Fibroblast of lung (primary cell): ENCODE data around the gene ATP1A3. TPM values are rescaled to one million over a fixed set of nuclear protein-coding genes. Genes with fewer than 3 reads are reported as not detected.

Experiments
- DNase-seq, 2 donors: peaks; one replicate each; pipeline versions ENCODE4 v3.0.0 to v3.0.0-alpha.2; 2010; ENCODE audit warnings: low read depth in 2 of 2
- H2AFZ ChIP-seq: 2 replicates; pipeline ENCODE4 v1.5.1; 2012; ENCODE audit warnings: low read length, control low read depth, inconsistent platforms
- H3K27ac ChIP-seq: 2 replicates; pipeline ENCODE4 v1.5.1; 2011; ENCODE audit warnings: low read length, control low read depth; ENCODE audit not compliant: insufficient read depth
- H3K27me3 ChIP-seq: 2 replicates; pipeline ENCODE4 v1.5.1; 2011; ENCODE audit warnings: mild to moderate bottlenecking, low read length; ENCODE audit not compliant: control insufficient read depth, insufficient read depth
- H3K36me3 ChIP-seq: 2 replicates; pipeline ENCODE4 v1.5.1; 2011; ENCODE audit warnings: low read length; ENCODE audit not compliant: control insufficient read depth, insufficient read depth
- H3K4me1 ChIP-seq: 2 replicates; pipeline ENCODE4 v1.5.1; 2011; ENCODE audit warnings: low read length; ENCODE audit not compliant: control insufficient read depth, insufficient read depth; ENCODE audit errors: extremely low read depth
- H3K4me2 ChIP-seq: 2 replicates; pipeline ENCODE4 v1.5.1; 2011; ENCODE audit warnings: low read length, control low read depth; ENCODE audit not compliant: insufficient read depth; ENCODE audit errors: extremely low read depth
- H3K4me3 ChIP-seq, 4 experiments: fragments of 200-600 bp in 1 of 4; sonication (generic) in 1 of 4; replicated peaks in 1 of 4; 2 replicates each; pipeline ENCODE4 v1.5.1; 2011 to 2016; ENCODE audit warnings: low read length in 4 of 4, low read depth in 3 of 4, mild to moderate bottlenecking in 3 of 4, control low read depth in 2 of 4, inconsistent platforms in 1 of 4, mixed read lengths in 1 of 4; ENCODE audit not compliant: insufficient read depth in 1 of 4; ENCODE audit errors: control extremely low read depth in 1 of 4
- H3K79me2 ChIP-seq: 2 replicates; pipeline ENCODE4 v1.5.1; 2012; ENCODE audit warnings: mild to moderate bottlenecking, low read length, inconsistent platforms; ENCODE audit not compliant: control insufficient read depth, insufficient read depth
- H3K9ac ChIP-seq: 2 replicates; pipeline ENCODE4 v1.5.1; 2011; ENCODE audit warnings: mild to moderate bottlenecking, low read length, control low read depth; ENCODE audit not compliant: insufficient read depth
- H3K9me3 ChIP-seq: 2 replicates; pipeline ENCODE4 v1.5.1; 2012; ENCODE audit warnings: low read depth, low read length; ENCODE audit not compliant: control insufficient read depth, insufficient read depth
- H4K20me1 ChIP-seq: 2 replicates; pipeline ENCODE4 v1.5.1; 2011; ENCODE audit warnings: low read length; ENCODE audit not compliant: control insufficient read depth, insufficient read depth; ENCODE audit errors: extremely low read depth
- CTCF ChIP-seq, 2 donors: IDR thresholded peaks in 1 of 2; conservative IDR thresholded peaks in 1 of 2; 1 replicate in 1 of 2; 2 replicates in 1 of 2; pipeline ENCODE4 v1.5.1; 2011 to 2012; ENCODE audit warnings: low read length in 2 of 2, control low read depth in 1 of 2, inconsistent platforms in 1 of 2, low read depth in 1 of 2, mild to moderate bottlenecking in 1 of 2
- EZH2 ChIP-seq: IDR thresholded peaks from 2 replicates; pipeline ENCODE4 v1.5.1; 2012; ENCODE audit warnings: low read length, control low read depth, mild to moderate bottlenecking; ENCODE audit errors: missing control alignments
- polyA plus RNA-seq, 2 donors: library from polyadenylated mRNA; depleted of rRNA in 1 of 2; stranded (reverse) in 1 of 2; unstranded in 1 of 2; fragments of >200 nt; gene quantifications; 2 replicates each; pipeline ENCODE4 v1.2.1, GENCODE V29; 2011 to 2012; ENCODE audit warnings: missing spikeins in 1 of 2
- total RNA-seq: library from RNA; depleted of rRNA; stranded (reverse); fragments of >200 nt; gene quantifications from 2 replicates; pipeline ENCODE4 v1.2.1, GENCODE V29; 2014

Gene ATP1A3
- total and polyA plus RNA-seq, 2 donors (not counting 1 experiment from before 2014, with no cell fraction given) = 0.17 TPM; not detected in 1

GRCh38 chr19:41927497-41928192, 66.4 kb downstream of the ATP1A3 start:
- Histone ChIP-seq H3K36me3 (no peaks in the 10 kb centered on the region), H3K9me3 (no peaks in the 10 kb centered on the region), H3K4me2 (peak overlapping the region; percentile 59), H3K4me1 (peaks cover 2% of the 10 kb centered on the region), H3K4me3 (peak overlapping the region in 3 of 4 experiments; percentile 26 to 42 (median 37)), H3K27ac (no peak overlapping the region), H3K9ac (no peak overlapping the region), H4K20me1 (no peaks in the 10 kb centered on the region), H3K79me2 (no peaks in the 10 kb centered on the region), H2AFZ (no peak overlapping the region), H3K27me3 (peaks cover 66% of the 10 kb centered on the region)
- TF ChIP-seq CTCF (conservative IDR thresholded peaks at IDR 0.05 in 1 of 2, IDR thresholded peaks at IDR 0.05 in 1 of 2; ENCODE audit: low read depth in 1 of 2, low read length in 2 of 2) (no peak), EZH2 (peak; percentile 57)
- DNase-seq = no peak

GRCh38 chr19:41926763-41927496, 67.1 kb downstream of the ATP1A3 start:
- Histone ChIP-seq H3K9ac (no peak overlapping the region), H3K36me3 (no peaks in the 10 kb centered on the region), H3K27me3 (peaks cover 65% of the 10 kb centered on the region), H2AFZ (no peak overlapping the region), H3K4me2 (no peak overlapping the region), H3K79me2 (no peaks in the 10 kb centered on the region), H3K27ac (no peak overlapping the region), H3K4me3 (no peak overlapping the region), H3K4me1 (no peaks in the 10 kb centered on the region), H4K20me1 (no peaks in the 10 kb centered on the region), H3K9me3 (no peaks in the 10 kb centered on the region)
- no peak for DNase-seq
- TF ChIP-seq CTCF (conservative IDR thresholded peaks at IDR 0.05 in 1 of 2, IDR thresholded peaks at IDR 0.05 in 1 of 2; ENCODE audit: low read depth in 1 of 2, low read length in 2 of 2) (no peak), EZH2 (peak; percentile 75)

- Histone ChIP-seq H3K79me2 (no peaks in the 10 kb centered on the region), H3K4me3 (no peak overlapping the region), H3K4me2 (no peak overlapping the region), H3K27me3 (peaks cover 63% of the 10 kb centered on the region), H3K9me3 (no peaks in the 10 kb centered on the region), H3K36me3 (no peaks in the 10 kb centered on the region), H3K9ac (no peak overlapping the region), H3K27ac (no peak overlapping the region), H4K20me1 (no peaks in the 10 kb centered on the region), H3K4me1 (no peaks in the 10 kb centered on the region), H2AFZ (no peak overlapping the region)
- TF ChIP-seq EZH2 (no peak), CTCF (conservative IDR thresholded peaks at IDR 0.05 in 1 of 2, IDR thresholded peaks at IDR 0.05 in 1 of 2; ENCODE audit: low read depth in 1 of 2, low read length in 2 of 2) (no peak)
- no peak for DNase-seq
These were observed 67.8 kb downstream of the ATP1A3 start for GRCh38 chr19:41926028-41926762.
